ENCODE results near the gene PARD3B.

The PARD3B gene

GRCh38 chr2:204958371-204958770 lies 413.1 kb downstream of the PARD3B start:
- H3K4me2 ChIP-seq (ENCODE audit: low read length): no peak overlapping the region

GRCh38 chr2:204964414-204964813 lies 419.1 kb downstream of the PARD3B start:
- Histone ChIP-seq H3F3A (ENCODE audit: control insufficient read depth, insufficient read depth) (no peaks in the 10 kb centered on the region), H3K79me2 (ENCODE audit: control insufficient read depth, low read length) (no peaks in the 10 kb centered on the region)
- TF ChIP-seq EZH2phosphoT487 (IDR thresholded peaks at IDR 0.05; ENCODE audit: borderline replicate concordance, low read length) (no peak), CTCF (IDR thresholded peaks at IDR 0.05; ENCODE audit: low read depth, low read length, poor library complexity, severe bottlenecking) (no peak)

More at GRCh38 chr2:204958371-204958770, 413.1 kb downstream of the PARD3B start:
- TF ChIP-seq EZH2phosphoT487 (IDR thresholded peaks at IDR 0.05; ENCODE audit: borderline replicate concordance, low read length): no peak
- TF ChIP-seq CTCF (IDR thresholded peaks at IDR 0.05; ENCODE audit: low read depth, low read length, poor library complexity, severe bottlenecking): no peak
- H3F3A ChIP-seq (ENCODE audit: control insufficient read depth, insufficient read depth): no peaks in the 10 kb centered on the region
- no peaks in the 10 kb centered on the region for H3K9me2 ChIP-seq (replicated peaks; ENCODE audit: control insufficient read depth, low read length)
- H3K4me1 ChIP-seq (ENCODE audit: control insufficient read depth, low read length): no peaks in the 10 kb centered on the region
- no peak overlapping the region for H3K27ac ChIP-seq (ENCODE audit: low read depth, low read length)
- H4K20me1 ChIP-seq (ENCODE audit: control insufficient read depth, insufficient read depth, low read depth, low read length): no peaks in the 10 kb centered on the region
- no peaks in the 10 kb centered on the region for H3K36me3 ChIP-seq (ENCODE audit: control insufficient read depth, low read length)
- no peaks in the 10 kb centered on the region for H3K27me3 ChIP-seq (ENCODE audit: control insufficient read depth, low read length)
- no peaks in the 10 kb centered on the region for H3K79me2 ChIP-seq (ENCODE audit: control insufficient read depth, low read length)
- no peaks in the 10 kb centered on the region for H3K9me3 ChIP-seq (ENCODE audit: control insufficient read depth, insufficient read depth, low read length)
- H3K4me3 ChIP-seq (ENCODE audit: low read length): no peak overlapping the region

GRCh38 chr2:204966245-204966644 lies 421.0 kb downstream of the PARD3B start:
- Histone ChIP-seq H4K20me1 (ENCODE audit: control insufficient read depth, insufficient read depth, low read depth, low read length) (no peaks in the 10 kb centered on the region), H3K27me3 (ENCODE audit: control insufficient read depth, low read length) (no peaks in the 10 kb centered on the region), H3K4me3 (ENCODE audit: low read length) (no peak overlapping the region), H3K79me2 (ENCODE audit: control insufficient read depth, low read length) (no peaks in the 10 kb centered on the region), H3K9me2 (replicated peaks; ENCODE audit: control insufficient read depth, low read length) (no peaks in the 10 kb centered on the region), H3K36me3 (ENCODE audit: control insufficient read depth, low read length) (no peaks in the 10 kb centered on the region), H3K4me2 (ENCODE audit: low read length) (no peak overlapping the region), H3F3A (ENCODE audit: control insufficient read depth, insufficient read depth) (no peaks in the 10 kb centered on the region), H3K4me1 (ENCODE audit: control insufficient read depth, low read length) (no peaks in the 10 kb centered on the region), H3K27ac (ENCODE audit: low read depth, low read length) (no peak overlapping the region), H3K9me3 (ENCODE audit: control insufficient read depth, insufficient read depth, low read length) (no peaks in the 10 kb centered on the region)
- TF ChIP-seq EZH2phosphoT487 (IDR thresholded peaks at IDR 0.05; ENCODE audit: borderline replicate concordance, low read length) (no peak), CTCF (IDR thresholded peaks at IDR 0.05; ENCODE audit: low read depth, low read length, poor library complexity, severe bottlenecking) (no peak)

More at GRCh38 chr2:204964414-204964813, 419.1 kb downstream of the PARD3B start:
- H4K20me1 ChIP-seq (ENCODE audit: control insufficient read depth, insufficient read depth, low read depth, low read length): no peaks in the 10 kb centered on the region
- H3K4me3 ChIP-seq (ENCODE audit: low read length): no peak overlapping the region
- H3K9me2 ChIP-seq (replicated peaks; ENCODE audit: control insufficient read depth, low read length): no peaks in the 10 kb centered on the region
- H3K4me1 ChIP-seq (ENCODE audit: control insufficient read depth, low read length): no peaks in the 10 kb centered on the region
- no peak overlapping the region for H3K4me2 ChIP-seq (ENCODE audit: low read length)
- no peak overlapping the region for H3K27ac ChIP-seq (ENCODE audit: low read depth, low read length)
- no peaks in the 10 kb centered on the region for H3K9me3 ChIP-seq (ENCODE audit: control insufficient read depth, insufficient read depth, low read length)
- H3K36me3 ChIP-seq (ENCODE audit: control insufficient read depth, low read length): no peaks in the 10 kb centered on the region
- H3K27me3 ChIP-seq (ENCODE audit: control insufficient read depth, low read length): no peaks in the 10 kb centered on the region
